IPS-18a (cell line): Measurements from ENCODE around the gene ITM2C.

Experiments used
- H3K27ac ChIP-seq: one replicate; pipeline ENCODE4 v1.5.1; 2013; ENCODE audit warnings: low read length
- H3K27me3 ChIP-seq: one replicate; pipeline ENCODE4 v1.6.1; 2013; ENCODE audit warnings: mild to moderate bottlenecking, low read length; ENCODE audit not compliant: control insufficient read depth, insufficient read depth
- H3K36me3 ChIP-seq: one replicate; pipeline ENCODE4 v1.6.1; 2013; ENCODE audit warnings: low read depth, low read length; ENCODE audit not compliant: control insufficient read depth
- H3K4me1 ChIP-seq: one replicate; pipeline ENCODE4 v1.6.1; 2013; ENCODE audit warnings: low read depth, low read length; ENCODE audit not compliant: control insufficient read depth
- H3K4me3 ChIP-seq: one replicate; pipeline ENCODE4 v1.5.1; 2013; ENCODE audit warnings: low read length
- H3K9ac ChIP-seq: one replicate; pipeline ENCODE4 v1.6.1; 2013; ENCODE audit warnings: mild to moderate bottlenecking, low read length, moderate library complexity
- H3K9me3 ChIP-seq: one replicate; pipeline ENCODE4 v1.6.1; 2013; ENCODE audit warnings: low read depth, low read length; ENCODE audit not compliant: control insufficient read depth

Gene ITM2C

GRCh38 chr2:230828272-230828961 lies 36.3 kb upstream of the ITM2C start:
- H3K9me3 ChIP-seq, result no peaks in the 10 kb centered on the region
- H3K27me3 ChIP-seq, result no peaks in the 10 kb centered on the region
- no peaks in the 10 kb centered on the region for H3K36me3 ChIP-seq
- no peak overlapping the region for H3K27ac ChIP-seq
- H3K4me3 ChIP-seq, result no peak overlapping the region
- no peak overlapping the region for H3K9ac ChIP-seq
- no peaks in the 10 kb centered on the region for H3K4me1 ChIP-seq

- Histone ChIP-seq H3K9ac (no peak overlapping the region), H3K4me1 (no peaks in the 10 kb centered on the region)
Measured at GRCh38 chr2:230829293-230829692, 35.4 kb upstream of the ITM2C start.

GRCh38 chr2:230829959-230830358 lies 34.8 kb upstream of the ITM2C start:
- Histone ChIP-seq H3K36me3 (no peaks in the 10 kb centered on the region), H3K4me3 (no peak overlapping the region)

More at GRCh38 chr2:230829293-230829692, 35.4 kb upstream of the ITM2C start:
- H3K36me3 ChIP-seq, result no peaks in the 10 kb centered on the region
- no peaks in the 10 kb centered on the region for H3K9me3 ChIP-seq
- H3K27ac ChIP-seq, result no peak overlapping the region
- H3K27me3 ChIP-seq, result no peaks in the 10 kb centered on the region
- H3K4me3 ChIP-seq, result no peak overlapping the region

GRCh38 chr2:230830428-230830827 lies 34.3 kb upstream of the ITM2C start:
- Histone ChIP-seq H3K4me1 (no peaks in the 10 kb centered on the region), H3K9ac (no peak overlapping the region), H3K27ac (no peak overlapping the region), H3K36me3 (no peaks in the 10 kb centered on the region), H3K9me3 (no peaks in the 10 kb centered on the region), H3K4me3 (no peak overlapping the region), H3K27me3 (no peaks in the 10 kb centered on the region)

More at GRCh38 chr2:230829959-230830358, 34.8 kb upstream of the ITM2C start:
- no peak overlapping the region for H3K9ac ChIP-seq
- H3K4me1 ChIP-seq, result no peaks in the 10 kb centered on the region
- H3K27ac ChIP-seq, result no peak overlapping the region
- no peaks in the 10 kb centered on the region for H3K9me3 ChIP-seq
- H3K27me3 ChIP-seq, result no peaks in the 10 kb centered on the region

GRCh38 chr2:230840301-230840700 lies 24.4 kb upstream of the ITM2C start:
- no peak overlapping the region for H3K4me3 ChIP-seq
- no peak overlapping the region for H3K27ac ChIP-seq
- H3K4me1 ChIP-seq, result no peaks in the 10 kb centered on the region
- no peaks in the 10 kb centered on the region for H3K36me3 ChIP-seq
- H3K9ac ChIP-seq, result no peak overlapping the region
- no peaks in the 10 kb centered on the region for H3K27me3 ChIP-seq
- no peaks in the 10 kb centered on the region for H3K9me3 ChIP-seq

- Histone ChIP-seq H3K9ac (no peak overlapping the region), H3K27me3 (no peaks in the 10 kb centered on the region), H3K36me3 (no peaks in the 10 kb centered on the region), H3K9me3 (no peaks in the 10 kb centered on the region), H3K27ac (no peak overlapping the region), H3K4me3 (no peak overlapping the region), H3K4me1 (no peaks in the 10 kb centered on the region)
Measured at GRCh38 chr2:230842473-230842872, 22.3 kb upstream of the ITM2C start.

GRCh38 chr2:230843132-230843531 lies 21.6 kb upstream of the ITM2C start:
- no peaks in the 10 kb centered on the region for H3K9me3 ChIP-seq
- no peak overlapping the region for H3K9ac ChIP-seq
- peaks cover under 1% of the 10 kb centered on the region for H3K4me1 ChIP-seq
- no peaks in the 10 kb centered on the region for H3K27me3 ChIP-seq
- H3K27ac ChIP-seq, result no peak overlapping the region
- H3K4me3 ChIP-seq, result no peak overlapping the region
- H3K36me3 ChIP-seq, result no peaks in the 10 kb centered on the region

GRCh38 chr2:230846360-230846759 lies 18.4 kb upstream of the ITM2C start:
- Histone ChIP-seq H3K4me1 (peaks cover 4% of the 10 kb centered on the region), H3K9ac (no peak overlapping the region), H3K36me3 (no peaks in the 10 kb centered on the region), H3K27ac (no peak overlapping the region), H3K4me3 (no peak overlapping the region), H3K9me3 (no peaks in the 10 kb centered on the region), H3K27me3 (peaks cover 8% of the 10 kb centered on the region)

GRCh38 chr2:230847883-230848388 lies 16.8 kb upstream of the ITM2C start:
- Histone ChIP-seq H3K36me3 (no peaks in the 10 kb centered on the region), H3K27ac (no peak overlapping the region), H3K9me3 (no peaks in the 10 kb centered on the region)

GRCh38 chr2:230849633-230850357 lies 14.9 kb upstream of the ITM2C start:
- Histone ChIP-seq H3K27me3 (peaks cover 8% of the 10 kb centered on the region), H3K4me1 (peaks cover 4% of the 10 kb centered on the region), H3K27ac (no peak overlapping the region), H3K36me3 (no peaks in the 10 kb centered on the region), H3K9me3 (no peaks in the 10 kb centered on the region), H3K4me3 (no peak overlapping the region), H3K9ac (no peak overlapping the region)

More at GRCh38 chr2:230847883-230848388, 16.8 kb upstream of the ITM2C start:
- Histone ChIP-seq H3K9ac (no peak overlapping the region), H3K27me3 (peaks cover 8% of the 10 kb centered on the region), H3K4me1 (peaks cover 4% of the 10 kb centered on the region), H3K4me3 (no peak overlapping the region)

GRCh38 chr2:230850358-230850658 lies 14.4 kb upstream of the ITM2C start:
- Histone ChIP-seq H3K27me3 (peaks cover 8% of the 10 kb centered on the region), H3K27ac (no peak overlapping the region), H3K36me3 (no peaks in the 10 kb centered on the region), H3K9ac (no peak overlapping the region), H3K9me3 (no peaks in the 10 kb centered on the region), H3K4me1 (peaks cover 4% of the 10 kb centered on the region), H3K4me3 (no peak overlapping the region)

- H3K27me3 ChIP-seq, result peaks cover 8% of the 10 kb centered on the region
- H3K9me3 ChIP-seq, result no peaks in the 10 kb centered on the region
- no peak overlapping the region for H3K27ac ChIP-seq
- no peak overlapping the region for H3K4me3 ChIP-seq
- H3K4me1 ChIP-seq, result peaks cover 4% of the 10 kb centered on the region
- no peak overlapping the region for H3K9ac ChIP-seq
- H3K36me3 ChIP-seq, result no peaks in the 10 kb centered on the region
Measured at GRCh38 chr2:230852113-230852512, 12.6 kb upstream of the ITM2C start.
